HG03575 (cell line): ENCODE data around the gene PHLPP1.

Experiments
- ATAC-seq: cut with Tn5 transposase; IDR thresholded peaks from one replicate; pipeline ENCODE4 v1.9.1; 2021; ENCODE audit not compliant: unreplicated experiment, insufficient number of reproducible peaks, low FRiP score; ENCODE audit errors: extremely low read depth

Gene PHLPP1

GRCh38 chr18:62766266-62766665, 50.9 kb downstream of the PHLPP1 start:
- ATAC-seq, result no peak

GRCh38 chr18:62767321-62767720, 52.0 kb downstream of the PHLPP1 start:
- no peak for ATAC-seq

DNA sequence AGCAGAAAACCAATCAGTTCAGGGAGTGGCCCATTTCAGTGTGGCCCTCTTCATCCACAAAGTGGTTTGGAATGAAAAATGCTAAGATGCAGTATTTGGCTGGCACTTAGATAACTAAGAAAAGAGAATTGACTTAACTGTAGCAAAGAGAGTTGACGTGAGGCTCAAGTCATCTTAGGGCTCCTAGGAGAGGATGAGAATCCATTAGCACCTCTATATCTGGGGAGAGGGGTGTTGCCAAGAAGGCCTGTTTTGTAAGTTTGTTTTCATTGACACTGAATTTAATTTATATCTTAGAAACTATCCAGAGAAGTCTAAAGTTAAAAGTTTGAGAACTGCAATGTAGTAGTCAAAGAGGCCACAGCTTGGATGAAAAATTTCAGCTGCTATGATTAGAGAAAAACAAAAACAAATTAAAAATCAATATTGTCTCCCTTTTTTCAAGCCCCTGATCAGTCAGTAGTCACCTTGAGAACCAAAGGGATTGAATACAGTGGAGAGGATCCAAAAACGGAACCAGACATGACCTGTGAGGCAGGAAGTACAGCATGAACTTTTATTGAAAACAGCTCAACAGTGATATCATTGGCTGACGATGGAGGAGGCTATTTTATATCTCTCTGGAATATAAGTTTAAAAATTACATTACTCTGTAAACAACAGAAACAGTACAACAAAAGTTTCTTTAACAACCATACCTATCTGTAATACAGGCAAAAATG, 52.7 kb downstream of the PHLPP1 start:
- ATAC-seq, result no peak

DNA sequence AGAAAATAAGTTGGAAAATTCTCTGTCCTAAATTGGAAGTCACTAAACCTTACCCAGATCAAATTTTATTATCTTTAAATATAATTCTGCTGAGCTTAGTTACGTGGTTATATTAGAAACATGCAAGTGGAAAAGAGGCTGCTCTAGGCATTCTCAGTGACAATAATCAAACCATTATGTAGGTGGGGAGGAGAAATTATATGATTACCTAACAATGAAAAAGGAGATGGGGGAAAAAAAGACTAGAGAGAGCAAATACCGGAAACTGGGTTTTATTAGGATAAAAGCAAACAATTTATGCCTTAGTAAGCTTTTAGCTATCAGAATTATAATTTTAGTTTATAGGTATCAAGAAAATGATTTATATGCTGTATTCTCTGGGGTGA, 53.2 kb downstream of the PHLPP1 start:
- no peak for ATAC-seq

- ATAC-seq, result no peak
Observed at GRCh38 chr18:62769216-62769615, 53.9 kb downstream of the PHLPP1 start.

- no peak for ATAC-seq
Observed at GRCh38 chr18:62771494-62772270, 56.3 kb downstream of the PHLPP1 start.

DNA sequence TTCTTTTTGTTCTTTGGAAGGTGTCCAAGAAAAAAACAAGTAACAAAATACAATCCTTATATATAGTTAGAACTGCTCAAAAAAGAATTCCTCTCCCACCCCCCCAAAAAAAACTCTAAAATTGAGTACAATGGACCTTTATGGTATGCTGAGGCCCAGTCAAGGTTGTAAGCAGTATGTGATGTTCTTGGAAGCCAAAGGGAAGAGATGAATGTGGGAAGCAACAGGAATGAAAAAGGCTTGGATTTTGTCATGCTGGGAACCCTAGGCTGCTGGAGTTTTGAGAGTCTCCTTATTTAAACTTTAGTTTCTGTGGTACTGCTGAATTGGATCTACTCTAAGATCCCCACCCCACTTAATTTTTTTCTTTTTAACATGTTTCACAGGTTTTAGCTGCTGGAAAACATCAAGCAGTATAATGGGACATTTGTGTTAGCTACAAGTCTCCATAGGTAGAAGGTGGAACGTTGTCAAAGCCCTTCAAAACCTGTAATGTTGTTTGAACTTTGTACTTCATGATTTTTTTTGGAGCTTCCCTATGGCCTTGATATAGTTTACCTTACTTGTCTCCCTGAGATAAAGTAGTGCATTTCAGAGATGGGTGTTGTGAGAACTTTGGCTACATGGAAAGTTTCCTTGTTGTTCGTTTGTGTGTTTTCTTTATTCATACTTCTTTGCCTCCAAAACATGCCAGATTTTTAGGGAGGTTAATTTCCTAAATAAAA, 57.7 kb downstream of the PHLPP1 start:
- ATAC-seq, result no peak

DNA sequence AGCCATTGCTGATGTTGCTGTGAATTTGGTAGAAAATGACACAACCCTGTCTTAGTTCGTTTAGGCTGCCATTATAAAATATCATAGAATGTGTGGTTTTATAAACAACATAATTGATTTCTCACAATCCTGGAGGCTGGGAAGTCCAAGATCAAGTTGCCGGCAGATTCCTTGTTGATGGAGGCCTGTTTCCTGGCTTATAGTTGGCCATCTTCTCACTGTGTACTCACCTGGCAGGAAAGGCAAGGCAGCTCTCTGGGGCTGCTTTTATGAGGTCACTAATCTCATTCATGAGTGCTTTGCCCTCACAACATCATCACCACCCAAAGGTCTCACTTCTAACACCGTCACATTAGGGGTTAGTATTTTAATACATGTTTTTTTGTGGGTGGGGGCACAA, 58.4 kb downstream of the PHLPP1 start:
- no peak for ATAC-seq

DNA sequence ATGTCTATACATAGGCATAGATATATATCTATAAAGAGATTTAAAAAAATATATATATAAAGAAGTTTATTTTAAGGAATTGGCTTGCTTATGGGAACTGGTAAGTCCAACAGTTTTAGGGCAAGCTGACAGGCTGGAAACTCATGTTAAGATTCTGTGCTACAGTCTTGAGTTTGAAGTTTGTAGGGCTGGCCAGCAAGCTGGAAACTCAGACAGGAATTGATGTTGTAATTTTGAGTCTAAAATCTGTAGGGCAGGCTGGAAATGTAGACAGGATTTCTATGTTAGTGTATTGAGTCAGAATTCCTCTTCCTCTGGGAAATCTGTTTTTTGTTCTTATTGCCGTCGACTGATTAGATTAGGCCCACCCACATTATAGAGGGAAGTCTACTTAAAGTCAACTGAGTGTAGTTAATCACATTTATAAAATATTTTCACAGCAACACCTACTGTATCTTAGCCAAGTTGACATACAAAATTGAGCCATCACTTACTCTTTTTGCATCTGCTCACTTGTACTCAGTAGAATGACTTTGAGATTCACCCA, 60.8 kb downstream of the PHLPP1 start:
- no peak for ATAC-seq

DNA sequence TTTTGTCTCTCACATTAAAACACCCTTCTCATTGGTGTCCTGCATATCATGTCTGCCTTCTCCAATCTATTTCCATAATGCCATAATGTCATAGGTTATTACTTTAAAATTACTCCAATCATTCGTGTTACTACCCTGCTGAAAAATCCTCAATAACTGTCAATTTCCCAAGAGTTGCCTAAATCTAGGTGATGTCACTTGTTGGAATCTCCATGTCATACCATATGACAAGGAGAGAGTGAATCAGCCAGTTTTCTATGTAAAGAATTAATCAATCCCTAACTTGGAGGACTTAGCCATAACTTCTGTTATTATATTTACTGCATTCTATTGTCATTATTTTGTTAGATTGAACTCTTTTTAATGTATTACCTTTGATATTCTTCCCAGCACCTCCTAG, 62.5 kb downstream of the PHLPP1 start:
- no peak for ATAC-seq

DNA sequence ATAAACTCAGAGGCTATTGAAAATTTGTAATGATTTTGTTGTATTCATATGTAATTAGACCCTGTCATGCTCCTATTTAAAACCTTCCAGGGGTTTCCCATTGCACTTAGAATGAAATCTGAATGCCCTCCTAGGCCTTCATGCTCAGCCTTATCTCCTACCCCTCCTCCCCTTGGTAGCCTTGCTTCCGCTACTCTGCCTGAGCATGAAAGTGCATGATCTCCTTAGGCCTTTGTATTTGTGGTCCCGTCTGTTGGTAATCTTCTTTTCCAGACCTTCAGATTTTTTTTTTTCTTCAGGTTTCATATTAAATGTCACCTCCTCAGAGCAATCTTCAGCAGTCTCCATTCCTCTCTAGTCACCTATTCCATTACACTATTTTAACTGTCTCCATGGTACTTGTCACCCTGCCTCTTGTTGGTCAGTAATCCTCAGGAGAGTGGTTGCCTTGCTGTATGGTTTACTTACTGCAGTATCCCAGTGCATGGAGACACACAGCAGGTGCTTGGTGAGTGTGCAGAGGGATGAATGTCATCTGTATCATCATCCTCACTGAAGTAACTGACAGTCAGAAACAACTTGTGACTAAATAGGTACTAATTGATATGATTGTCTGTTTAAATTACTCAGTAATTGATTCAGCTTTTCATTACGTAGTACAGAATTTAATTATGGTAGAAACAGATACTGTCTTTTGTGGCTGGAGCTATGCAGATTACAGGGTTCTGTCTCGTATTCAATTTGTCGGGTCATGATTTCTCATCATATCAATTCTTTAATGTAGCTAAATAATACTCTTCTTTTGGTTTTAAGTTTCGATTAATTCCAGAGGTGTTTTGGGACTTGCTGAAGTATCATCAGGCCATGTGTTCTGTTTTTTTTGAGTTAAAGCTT, 63.9 kb downstream of the PHLPP1 start:
- ATAC-seq, result no peak

GRCh38 chr18:62781262-62781661, 65.9 kb downstream of the PHLPP1 start:
- ATAC-seq, result no peak

DNA sequence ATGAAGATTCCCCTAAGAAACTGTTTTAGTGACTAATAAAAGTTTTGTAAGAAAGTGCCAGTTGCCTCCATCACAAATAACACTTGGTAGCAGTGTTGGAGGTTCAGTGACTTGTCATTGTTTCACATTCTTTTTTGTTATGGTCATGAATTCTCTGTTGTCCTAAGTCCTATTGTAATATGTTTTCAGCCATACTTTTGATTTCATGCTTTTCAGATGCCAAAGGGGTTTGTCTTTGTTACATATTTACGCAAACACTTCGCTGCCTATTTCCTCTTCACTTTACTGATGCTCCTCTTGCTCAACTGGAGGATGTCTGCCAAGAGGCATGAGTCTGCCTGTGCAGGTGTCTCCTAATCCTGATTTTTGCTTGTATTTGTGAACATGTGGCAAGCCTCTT, 66.6 kb downstream of the PHLPP1 start:
- ATAC-seq, result no peak

- no peak for ATAC-seq
Observed at GRCh38 chr18:62784338-62784965, 69.1 kb downstream of the PHLPP1 start.

GRCh38 chr18:62784966-62785413, 69.6 kb downstream of the PHLPP1 start:
- no peak for ATAC-seq

GRCh38 chr18:62786689-62787088, 71.3 kb downstream of the PHLPP1 start:
- no peak for ATAC-seq

- ATAC-seq, result no peak
Observed at GRCh38 chr18:62788111-62788510, 72.8 kb downstream of the PHLPP1 start.

DNA sequence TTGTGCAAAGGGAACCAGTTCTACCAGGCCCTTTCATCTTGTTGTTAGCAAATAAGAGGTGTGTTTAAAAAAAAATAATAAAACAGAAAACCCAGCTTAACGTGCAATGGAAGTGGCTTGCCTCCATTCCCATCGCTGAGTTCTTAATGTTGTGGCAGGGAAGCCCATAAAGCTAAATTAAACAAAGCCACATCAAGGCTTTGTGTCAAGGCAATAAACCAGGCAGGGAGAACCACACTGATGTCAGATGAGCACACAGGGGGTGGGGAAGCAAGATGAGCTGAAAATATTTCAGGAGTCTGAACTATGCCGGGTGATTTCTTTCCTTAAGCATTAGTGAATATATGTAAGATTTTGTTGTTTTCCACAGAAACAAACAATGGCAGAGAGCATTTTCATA, 73.5 kb downstream of the PHLPP1 start:
- ATAC-seq, result no peak
